K562 (cell line): ENCODE results near the gene PCK1.

ENCODE experiments used
- BRCA1 ChIP-seq, 2 experiments: fragments of 450-650 bp in 1 of 2; sonication (generic) in 1 of 2; formaldehyde crosslinking in 1 of 2; IDR thresholded peaks; 2 replicates each; pipeline versions ENCODE4 v1.5.0 to v1.6.1; 2017 to 2020; ENCODE audit warnings: mild to moderate bottlenecking in 1 of 2, missing genetic modification reagents in 1 of 2
- CREM ChIP-seq: IDR thresholded peaks from 2 replicates; pipeline ENCODE4 v1.6.1; 2014; ENCODE audit warnings: antibody characterized with exemption, low read depth
- CTCF ChIP-seq, 3 experiments: IDR thresholded peaks in 2 of 3; conservative IDR thresholded peaks in 1 of 3; 2 replicates each; pipeline ENCODE4 v1.5.1; 2011 to 2012; ENCODE audit warnings: low read length in 3 of 3, mild to moderate bottlenecking in 3 of 3, control low read depth in 2 of 3, improper control_type of control experiment in 1 of 3, inconsistent platforms in 1 of 3, low read depth in 1 of 3, mixed read lengths in 1 of 3, moderate library complexity in 1 of 3; ENCODE audit not compliant: insufficient read depth in 2 of 3
- FOXK2 ChIP-seq, 2 experiments: fragments of 450-650 bp; IDR thresholded peaks in 1 of 2; conservative IDR thresholded peaks in 1 of 2; 2 replicates each; pipeline ENCODE4 v1.6.1; 2016; ENCODE audit warnings: low read depth in 2 of 2, mild to moderate bottlenecking in 1 of 2
- HOMEZ ChIP-seq: fragments of 250-450 bp; sonication (Bioruptor Pico); IDR thresholded peaks from 2 replicates; pipeline ENCODE4 v1.4.0; 2020; ENCODE audit warnings: mild to moderate bottlenecking, moderate library complexity
- NCOA1 ChIP-seq: fragments of 450-650 bp; IDR thresholded peaks from 2 replicates; pipeline ENCODE4 v1.6.1; 2016; ENCODE audit warnings: low read depth
- STAT5B ChIP-seq: fragments of 250-450 bp; sonication (Bioruptor Pico); IDR thresholded peaks from 2 replicates; pipeline ENCODE4 v1.8.0; 2021; ENCODE audit warnings: mild to moderate bottlenecking, inconsistent platforms
- ZNF785 ChIP-seq: fragments of 250-450 bp; sonication (Bioruptor Pico); IDR thresholded peaks from 2 replicates; pipeline ENCODE4 v1.4.0; 2020; ENCODE audit warnings: mild to moderate bottlenecking
- TF ChIP-seq, protein P1 (sequence below): fragments of 450-650 bp; IDR thresholded peaks from 2 replicates; pipeline ENCODE4 v1.7.0; 2016; ENCODE audit warnings: borderline replicate concordance
- TF ChIP-seq, protein P2 (sequence below): sonication (generic); formaldehyde crosslinking; IDR thresholded peaks from 2 replicates; pipeline ENCODE4 v1.8.0; 2022; ENCODE audit warnings: mild to moderate bottlenecking, low read depth, missing genetic modification reagents

DNA sequence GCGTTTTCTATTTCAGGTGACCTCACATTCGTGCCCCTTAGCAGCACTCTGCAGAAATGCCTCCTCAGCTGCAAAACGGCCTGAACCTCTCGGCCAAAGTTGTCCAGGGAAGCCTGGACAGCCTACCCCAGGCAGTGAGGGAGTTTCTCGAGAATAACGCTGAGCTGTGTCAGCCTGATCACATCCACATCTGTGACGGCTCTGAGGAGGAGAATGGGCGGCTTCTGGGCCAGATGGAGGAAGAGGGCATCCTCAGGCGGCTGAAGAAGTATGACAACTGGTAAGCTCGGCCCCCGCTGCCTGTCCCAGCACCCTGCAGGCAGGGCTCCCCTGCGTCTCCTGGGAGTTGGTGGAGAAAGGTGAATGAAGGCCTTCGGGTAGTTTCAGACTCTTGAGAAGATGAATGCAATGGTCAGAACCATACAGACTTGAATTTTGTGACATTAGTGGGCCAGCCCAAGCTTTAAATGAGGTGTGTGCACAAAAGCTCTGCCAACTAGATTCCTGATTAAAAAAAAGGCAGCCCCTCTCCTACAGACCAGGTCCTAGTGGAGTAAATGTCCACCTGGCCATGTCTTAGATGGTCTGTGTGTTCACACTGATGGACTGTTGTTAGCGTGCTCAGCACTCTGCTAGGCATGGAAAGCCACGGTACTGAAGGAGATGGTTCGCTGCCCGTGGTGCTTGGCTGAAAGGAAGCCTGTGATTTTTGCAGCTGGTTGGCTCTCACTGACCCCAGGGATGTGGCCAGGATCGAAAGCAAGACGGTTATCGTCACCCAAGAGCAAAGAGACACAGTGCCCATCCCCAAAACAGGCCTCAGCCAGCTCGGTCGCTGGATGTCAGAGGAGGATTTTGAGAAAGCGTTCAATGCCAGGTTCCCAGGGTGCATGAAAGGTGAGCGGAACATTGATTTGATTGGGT lies 708 bp downstream of the PCK1 start:
- TF ChIP-seq NCOA1 (no peak), CTCF (IDR thresholded peaks at IDR 0.05 in 2 of 3, conservative IDR thresholded peaks at IDR 0.05 in 1 of 3; ENCODE audit: insufficient read depth in 2 of 3, low read depth in 1 of 3, low read length in 3 of 3) (no peak), BRCA1 (IDR thresholded peaks at IDR 0.05) (no peak), BRCA1 (CRISPR knock-in tag; IDR thresholded peaks at IDR 0.05) (no peak), FOXK2 (conservative IDR thresholded peaks at IDR 0.05 in 1 of 2, IDR thresholded peaks at IDR 0.05 in 1 of 2; ENCODE audit: low read depth in 2 of 2) (no peak), ZNF785 (CRISPR knock-in tag) (no peak), CREM (no peak), STAT5B (CRISPR knock-in tag) (no peak), HOMEZ (CRISPR knock-in tag) (no peak)
- TF ChIP-seq, protein P1, sequence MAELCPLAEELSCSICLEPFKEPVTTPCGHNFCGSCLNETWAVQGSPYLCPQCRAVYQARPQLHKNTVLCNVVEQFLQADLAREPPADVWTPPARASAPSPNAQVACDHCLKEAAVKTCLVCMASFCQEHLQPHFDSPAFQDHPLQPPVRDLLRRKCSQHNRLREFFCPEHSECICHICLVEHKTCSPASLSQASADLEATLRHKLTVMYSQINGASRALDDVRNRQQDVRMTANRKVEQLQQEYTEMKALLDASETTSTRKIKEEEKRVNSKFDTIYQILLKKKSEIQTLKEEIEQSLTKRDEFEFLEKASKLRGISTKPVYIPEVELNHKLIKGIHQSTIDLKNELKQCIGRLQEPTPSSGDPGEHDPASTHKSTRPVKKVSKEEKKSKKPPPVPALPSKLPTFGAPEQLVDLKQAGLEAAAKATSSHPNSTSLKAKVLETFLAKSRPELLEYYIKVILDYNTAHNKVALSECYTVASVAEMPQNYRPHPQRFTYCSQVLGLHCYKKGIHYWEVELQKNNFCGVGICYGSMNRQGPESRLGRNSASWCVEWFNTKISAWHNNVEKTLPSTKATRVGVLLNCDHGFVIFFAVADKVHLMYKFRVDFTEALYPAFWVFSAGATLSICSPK = no peak
- TF ChIP-seq, protein P2, sequence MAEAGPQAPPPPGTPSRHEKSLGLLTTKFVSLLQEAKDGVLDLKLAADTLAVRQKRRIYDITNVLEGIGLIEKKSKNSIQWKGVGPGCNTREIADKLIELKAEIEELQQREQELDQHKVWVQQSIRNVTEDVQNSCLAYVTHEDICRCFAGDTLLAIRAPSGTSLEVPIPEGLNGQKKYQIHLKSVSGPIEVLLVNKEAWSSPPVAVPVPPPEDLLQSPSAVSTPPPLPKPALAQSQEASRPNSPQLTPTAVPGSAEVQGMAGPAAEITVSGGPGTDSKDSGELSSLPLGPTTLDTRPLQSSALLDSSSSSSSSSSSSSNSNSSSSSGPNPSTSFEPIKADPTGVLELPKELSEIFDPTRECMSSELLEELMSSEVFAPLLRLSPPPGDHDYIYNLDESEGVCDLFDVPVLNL = no peak
